BE2C (cell line): ENCODE results near the gene FAM117A.

Source experiments
- DNase-seq: peaks from one replicate; pipeline ENCODE4 v3.0.0-alpha.2; 2020
- H3K27me3 ChIP-seq: fragments of 250-450 bp; sonication (Bioruptor Pico); 2 replicates; pipeline ENCODE4 v1.5.1; 2020; ENCODE audit warnings: mild to moderate bottlenecking
- H3K36me3 ChIP-seq: fragments of 250-450 bp; sonication (Bioruptor Pico); 2 replicates; pipeline ENCODE4 v1.5.1; 2020; ENCODE audit warnings: mild to moderate bottlenecking
- H3K4me1 ChIP-seq: fragments of 250-450 bp; sonication (Bioruptor Pico); 2 replicates; pipeline ENCODE4 v1.5.1; 2020
- H3K4me3 ChIP-seq: 2 replicates; pipeline ENCODE4 v1.5.1; 2011; ENCODE audit warnings: low read depth, low read length
- H3K9me3 ChIP-seq: fragments of 250-450 bp; sonication (Bioruptor Pico); 2 replicates; pipeline ENCODE4 v1.5.1; 2020
- TF ChIP-seq, protein P1 (sequence below): IDR thresholded peaks from 2 replicates; pipeline ENCODE4 v1.5.1; 2012; ENCODE audit warnings: mild to moderate bottlenecking, low read depth, low read length

Gene FAM117A

DNA sequence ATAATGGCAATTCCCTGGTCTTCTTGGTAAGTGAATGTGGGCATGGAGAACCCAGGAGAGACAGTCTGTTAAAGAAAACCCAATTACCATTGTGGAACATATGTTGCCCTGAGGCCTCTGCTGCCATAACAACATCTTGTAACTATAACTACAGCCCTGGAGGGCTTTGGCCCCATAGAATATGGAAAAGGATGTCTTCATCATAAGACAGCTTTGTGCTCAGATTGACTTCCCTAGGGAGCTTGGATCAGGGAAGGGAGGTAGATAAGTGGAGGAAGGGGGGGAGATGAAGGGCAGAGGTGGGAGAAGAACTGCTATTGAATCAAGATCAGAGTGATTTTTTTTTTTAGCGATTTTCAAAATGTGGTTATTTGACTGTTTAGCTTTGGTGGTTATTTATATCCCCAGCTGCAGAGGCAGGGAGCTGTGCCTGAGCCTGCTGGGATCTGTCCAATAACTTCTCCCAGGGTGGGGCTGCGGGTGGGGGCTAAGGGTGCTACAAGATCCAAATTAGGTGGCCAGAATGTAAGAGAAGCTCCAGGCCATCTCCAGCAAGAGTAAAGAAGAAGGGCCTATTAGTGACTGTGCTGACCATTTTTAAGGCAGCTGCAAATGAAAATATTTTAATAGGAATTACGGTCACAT is 19.3 kb upstream of the FAM117A start:
- Histone ChIP-seq H3K9me3 (no peaks in the 10 kb centered on the region), H3K4me1 (no peaks in the 10 kb centered on the region), H3K27me3 (no peaks in the 10 kb centered on the region), H3K4me3 (no peak overlapping the region), H3K36me3 (no peaks in the 10 kb centered on the region)
- DNase-seq = peak; percentile 21
- TF ChIP-seq, protein P1, sequence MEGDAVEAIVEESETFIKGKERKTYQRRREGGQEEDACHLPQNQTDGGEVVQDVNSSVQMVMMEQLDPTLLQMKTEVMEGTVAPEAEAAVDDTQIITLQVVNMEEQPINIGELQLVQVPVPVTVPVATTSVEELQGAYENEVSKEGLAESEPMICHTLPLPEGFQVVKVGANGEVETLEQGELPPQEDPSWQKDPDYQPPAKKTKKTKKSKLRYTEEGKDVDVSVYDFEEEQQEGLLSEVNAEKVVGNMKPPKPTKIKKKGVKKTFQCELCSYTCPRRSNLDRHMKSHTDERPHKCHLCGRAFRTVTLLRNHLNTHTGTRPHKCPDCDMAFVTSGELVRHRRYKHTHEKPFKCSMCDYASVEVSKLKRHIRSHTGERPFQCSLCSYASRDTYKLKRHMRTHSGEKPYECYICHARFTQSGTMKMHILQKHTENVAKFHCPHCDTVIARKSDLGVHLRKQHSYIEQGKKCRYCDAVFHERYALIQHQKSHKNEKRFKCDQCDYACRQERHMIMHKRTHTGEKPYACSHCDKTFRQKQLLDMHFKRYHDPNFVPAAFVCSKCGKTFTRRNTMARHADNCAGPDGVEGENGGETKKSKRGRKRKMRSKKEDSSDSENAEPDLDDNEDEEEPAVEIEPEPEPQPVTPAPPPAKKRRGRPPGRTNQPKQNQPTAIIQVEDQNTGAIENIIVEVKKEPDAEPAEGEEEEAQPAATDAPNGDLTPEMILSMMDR = no peak

DNA sequence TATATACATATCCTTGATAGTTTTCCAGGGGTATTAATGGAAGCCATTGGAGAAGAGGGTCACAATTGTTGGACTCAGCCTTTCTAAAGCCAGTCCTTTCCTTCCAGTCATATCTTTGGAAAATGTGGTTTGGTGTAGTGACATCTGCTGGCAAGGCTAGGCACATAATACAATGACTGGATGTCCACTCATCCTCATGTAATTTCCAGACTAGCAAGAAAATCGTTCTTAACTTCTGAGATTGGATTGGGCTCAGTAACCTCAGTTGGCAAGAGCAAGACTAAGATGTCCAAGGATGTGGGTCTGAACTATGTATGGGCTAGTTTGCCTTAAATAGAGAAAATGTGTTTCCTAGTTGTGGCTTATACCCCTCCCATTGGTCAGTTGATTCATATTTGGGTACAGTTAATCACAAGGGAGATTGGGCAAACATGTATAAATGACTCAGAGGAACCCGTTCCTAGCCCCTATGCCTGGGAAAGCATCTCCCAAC is 15.9 kb upstream of the FAM117A start:
- H3K36me3 ChIP-seq = no peaks in the 10 kb centered on the region
- peak; percentile 42 for DNase-seq

DNA sequence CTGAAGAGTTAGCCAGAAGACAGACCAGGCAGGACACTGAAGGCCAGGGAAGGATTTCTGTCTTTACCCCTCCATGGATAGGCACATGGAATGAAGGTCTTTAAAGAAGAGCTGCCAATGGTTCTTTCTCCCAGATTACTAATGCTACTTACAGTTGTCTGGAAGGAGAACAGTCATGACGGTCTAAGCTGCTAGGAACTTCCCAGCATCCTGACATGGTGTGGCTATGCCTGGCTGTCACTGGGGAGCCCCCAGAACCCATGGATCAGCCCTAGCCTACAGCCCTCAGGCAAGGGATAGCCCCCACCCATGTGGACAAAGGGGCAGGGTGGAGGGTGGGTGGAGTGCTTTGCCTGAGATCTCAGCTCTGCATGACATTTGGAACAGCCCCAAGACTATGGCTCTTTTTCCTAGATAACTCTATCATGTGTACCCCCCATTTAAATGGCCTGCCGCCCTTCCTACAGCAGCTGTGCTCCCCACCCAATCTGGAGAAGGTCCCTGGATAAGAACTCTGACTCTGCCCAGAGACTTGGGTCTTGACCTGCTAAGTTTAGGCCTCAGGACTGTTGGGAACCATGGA is 15.3 kb upstream of the FAM117A start:
- Histone ChIP-seq H3K4me3 (no peak overlapping the region), H3K36me3 (no peaks in the 10 kb centered on the region), H3K4me1 (no peaks in the 10 kb centered on the region), H3K27me3 (peaks cover 10% of the 10 kb centered on the region), H3K9me3 (no peaks in the 10 kb centered on the region)
- DNase-seq = no peak
- TF ChIP-seq, protein P1 = no peak

More for the DNA sequence above, 15.9 kb upstream of the FAM117A start:
- no peaks in the 10 kb centered on the region for H3K4me1 ChIP-seq
- H3K9me3 ChIP-seq = no peaks in the 10 kb centered on the region
- H3K4me3 ChIP-seq = no peak overlapping the region
- H3K27me3 ChIP-seq = peaks cover 6% of the 10 kb centered on the region; the same call in 1 of the 2 replicates
- TF ChIP-seq, protein P1 = peak; percentile 78

DNA sequence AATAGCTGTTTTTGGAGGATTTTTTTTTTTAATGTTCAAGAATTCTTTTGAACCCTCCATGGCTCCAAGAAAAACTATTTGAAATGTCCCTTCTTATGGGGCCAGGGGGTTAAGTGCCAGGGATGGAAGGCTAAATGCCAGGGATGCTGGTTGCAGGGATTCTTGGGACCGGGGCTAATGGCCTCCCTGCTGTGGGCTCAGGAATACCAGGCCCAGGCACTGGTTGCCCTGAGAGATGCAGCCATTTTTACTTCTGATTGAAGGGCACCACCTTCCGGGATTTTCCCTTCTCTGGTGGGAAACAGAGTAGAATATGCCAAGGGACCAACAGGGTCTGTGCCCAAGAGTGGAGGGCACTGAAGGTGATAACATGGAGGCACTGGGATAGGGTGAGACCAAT is 13.6 kb upstream of the FAM117A start:
- Histone ChIP-seq H3K4me1 (no peaks in the 10 kb centered on the region), H3K27me3 (peaks cover 25% of the 10 kb centered on the region), H3K9me3 (no peaks in the 10 kb centered on the region), H3K36me3 (no peaks in the 10 kb centered on the region), H3K4me3 (no peak overlapping the region)
- TF ChIP-seq, protein P1 = no peak
- no peak for DNase-seq

DNA sequence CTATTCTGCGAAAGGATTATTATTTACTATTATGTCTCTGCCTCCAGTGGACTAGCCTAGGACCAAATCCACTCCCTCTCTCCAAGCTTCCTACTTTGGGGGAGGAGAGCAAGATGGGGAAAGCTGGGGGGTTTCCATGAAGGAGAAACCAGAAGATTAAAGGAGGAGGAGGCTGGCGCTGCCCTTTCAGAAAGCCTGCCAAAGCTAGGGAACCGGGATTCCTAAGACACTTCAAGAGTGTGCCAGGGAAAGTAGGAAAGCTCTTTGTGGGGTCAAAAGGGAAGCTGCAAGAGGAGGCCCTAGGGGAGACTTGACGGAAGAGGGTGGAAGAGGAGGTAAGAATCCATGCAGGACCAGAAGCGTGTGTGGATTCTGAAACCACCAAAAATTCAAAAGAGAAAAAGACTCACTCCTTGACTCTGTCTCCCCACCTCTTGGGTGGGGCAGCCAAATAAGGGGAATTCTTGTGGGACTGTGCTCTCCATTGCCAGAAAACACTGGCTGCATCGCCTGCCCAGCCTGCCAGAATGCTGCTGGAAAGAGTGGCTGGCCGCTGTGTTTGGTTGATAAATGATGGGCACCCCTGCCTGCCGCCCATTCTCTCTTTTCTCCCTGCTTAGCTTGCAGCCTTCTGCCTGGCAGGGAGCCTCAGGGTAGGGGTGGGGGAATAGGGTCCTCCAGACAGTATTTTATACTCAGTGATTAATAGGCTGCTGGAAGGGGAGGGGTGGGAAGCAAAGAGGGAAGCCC is 12.8 kb upstream of the FAM117A start:
- H3K27me3 ChIP-seq = peaks cover 27% of the 10 kb centered on the region
- no peaks in the 10 kb centered on the region for H3K9me3 ChIP-seq
- DNase-seq = no peak
- H3K4me1 ChIP-seq = no peaks in the 10 kb centered on the region
- H3K36me3 ChIP-seq = no peaks in the 10 kb centered on the region
- TF ChIP-seq, protein P1 = no peak
- no peak overlapping the region for H3K4me3 ChIP-seq
